H1 (cell line): Measurements from ENCODE around the gene CLIC1. TPM values are rescaled to one million over a fixed set of nuclear protein-coding genes. Genes with fewer than 3 reads are reported as not detected.
A peak's percentile ranks its signal among the peaks of the same experiment; 100 is the strongest.

Source experiments
- ATF3 ChIP-seq: IDR thresholded peaks from 2 replicates; pipeline ENCODE4 v1.6.1; 2011; ENCODE audit warnings: low read depth, mild to moderate bottlenecking, low read length; ENCODE audit not compliant: insufficient read depth
- JUND ChIP-seq: IDR thresholded peaks from 2 replicates; pipeline ENCODE4 v1.6.1; 2011; ENCODE audit warnings: mild to moderate bottlenecking, improper control_type of control experiment, low read length
- KDM5A ChIP-seq: fragments of 200-600 bp; IDR thresholded peaks from 2 replicates; pipeline ENCODE4 v1.7.1; 2012; ENCODE audit warnings: mild to moderate bottlenecking, low read length, inconsistent platforms, mixed read lengths
- MAX ChIP-seq: IDR thresholded peaks from 2 replicates; pipeline ENCODE4 v1.6.1; 2012; ENCODE audit warnings: inconsistent platforms
- POLR2A ChIP-seq, 2 experiments: IDR thresholded peaks; 1 replicate in 1 of 2; 2 replicates in 1 of 2; pipeline ENCODE4 v1.6.1; 2011; ENCODE audit warnings: low read depth in 2 of 2, low read length in 2 of 2, mild to moderate bottlenecking in 2 of 2; ENCODE audit errors: control extremely low read depth in 1 of 2
- SAP30 ChIP-seq: fragments of 300-600 bp; sonication (generic); IDR thresholded peaks from 2 replicates; pipeline ENCODE4 v1.7.1; 2012; ENCODE audit warnings: low read length, moderate library complexity, mild to moderate bottlenecking, inconsistent platforms; ENCODE audit not compliant: insufficient read depth, insufficient replicate concordance
- SIRT6 ChIP-seq: IDR thresholded peaks from one replicate; pipeline ENCODE4 v1.7.1; 2012; ENCODE audit warnings: low read length, inconsistent platforms
- polyA plus RNA-seq, 7 experiments: library from polyadenylated mRNA; depleted of rRNA in 3 of 7; stranded (reverse) in 5 of 7; unstranded in 2 of 7; fragments of >200 nt in 5 of 7; fragments of 200-250 nt in 2 of 7; gene quantifications; 1 replicate in 5 of 7; 2 replicates in 1 of 7; 4 replicates in 1 of 7; pipeline versions ENCODE4 v1.2.1 to v1.2.3, GENCODE V29; 2011 to 2013; ENCODE audit warnings: missing spikeins in 2 of 7, mixed read lengths in 2 of 7
- total RNA-seq: library from RNA; stranded (reverse); fragmentation: NEBNext Ultra II Directional; extraction: Animal tissue kit (Norgen Biotek cat#: 25700); gene quantifications from 2 replicates; pipeline ENCODE4 v1.2.1, GENCODE V29; 2021

CLIC1 gene
- total and polyA plus RNA-seq, 2 of the 8 experiments (the other 6 are each of a cell fraction or from before 2014, with no cell fraction given), result 250 to 277 TPM

GRCh38 chr6:31765910-31766794 is 29.8 kb upstream of the CLIC1 start (continued):
- TF ChIP-seq JUND, result no peak
- TF ChIP-seq MAX, result 0 out of 2 replicates have a peak, but pooled peaks have one; percentile 12
- no peak for TF ChIP-seq ATF3
- TF ChIP-seq KDM5A, result no peak
- no peak for TF ChIP-seq SIRT6
- peak; percentile 39 for TF ChIP-seq SAP30
- TF ChIP-seq POLR2A (IDR thresholded peaks at IDR 0.05; ENCODE audit: control extremely low read depth in 1 of 2, low read depth in 2 of 2, low read length in 2 of 2), result peak in 1 of 2 experiments; percentile 32; a peak in 1 of 3 replicates
